H9 (cell line): ENCODE results near the gene MED25. TPM values are rescaled to one million over a fixed set of nuclear protein-coding genes. Genes with fewer than 3 reads are reported as not detected.

Experiments used
- DNase-seq: peaks from one replicate; pipeline ENCODE4 v3.0.0-alpha.2; 2017
- H2AFZ ChIP-seq: one replicate; pipeline ENCODE4 v1.6.1; 2013; ENCODE audit warnings: mild to moderate bottlenecking, low read length, control low read depth, moderate library complexity
- H2AK5ac ChIP-seq: 2 replicates; pipeline ENCODE4 v1.6.1; 2013; ENCODE audit warnings: low read length, control low read depth, mixed read lengths; ENCODE audit not compliant: insufficient read length
- H2BK120ac ChIP-seq: one replicate; pipeline ENCODE4 v1.6.1; 2013; ENCODE audit warnings: low read depth, mild to moderate bottlenecking, low read length, control low read depth, inconsistent platforms; ENCODE audit not compliant: poor library complexity, severe bottlenecking
- H2BK12ac ChIP-seq: 2 replicates; pipeline ENCODE4 v1.6.1; 2013; ENCODE audit warnings: low read length, control low read depth, mixed read lengths, low read depth; ENCODE audit not compliant: insufficient read length
- H2BK15ac ChIP-seq: 2 replicates; pipeline ENCODE4 v1.6.1; 2013; ENCODE audit warnings: low read depth, low read length, control low read depth
- H2BK20ac ChIP-seq: one replicate; pipeline ENCODE4 v1.6.1; 2013; ENCODE audit warnings: low read depth, mild to moderate bottlenecking, low read length, control low read depth, inconsistent platforms; ENCODE audit not compliant: poor library complexity, severe bottlenecking
- H2BK5ac ChIP-seq: 2 replicates; pipeline ENCODE4 v1.6.1; 2013; ENCODE audit warnings: low read length, control low read depth, mixed read lengths; ENCODE audit not compliant: insufficient read length
- H3K14ac ChIP-seq: 2 replicates; pipeline ENCODE4 v1.6.1; 2013; ENCODE audit warnings: low read length, control low read depth; ENCODE audit not compliant: insufficient read depth
- H3K18ac ChIP-seq: 2 replicates; pipeline ENCODE4 v1.6.1; 2013; ENCODE audit warnings: low read depth, mild to moderate bottlenecking, mixed read lengths, low read length, control low read depth; ENCODE audit not compliant: insufficient read length
- H3K23ac ChIP-seq: 2 replicates; pipeline ENCODE4 v1.6.1; 2013; ENCODE audit warnings: low read length, control low read depth, mixed read lengths, low read depth; ENCODE audit not compliant: insufficient read length
- H3K23me2 ChIP-seq: 2 replicates; pipeline ENCODE4 v1.6.1; 2013; ENCODE audit warnings: low read depth, mild to moderate bottlenecking, mixed read lengths, low read length, control low read depth; ENCODE audit not compliant: insufficient read length, poor library complexity, severe bottlenecking
- H3K27ac ChIP-seq: 2 replicates; pipeline ENCODE4 v1.5.1; 2013; ENCODE audit warnings: low read length, control low read depth, mixed read lengths, low read depth; ENCODE audit not compliant: insufficient read length
- H3K27me3 ChIP-seq: 2 replicates; pipeline ENCODE4 v1.6.1; 2013; ENCODE audit warnings: low read length, control low read depth, inconsistent platforms; ENCODE audit not compliant: insufficient read depth
- H3K4ac ChIP-seq: 2 replicates; pipeline ENCODE4 v1.6.1; 2013; ENCODE audit warnings: low read depth, mild to moderate bottlenecking, control low read depth, inconsistent platforms, low read length, moderate library complexity
- H3K4me1 ChIP-seq: 2 replicates; pipeline ENCODE4 v1.6.1; 2013; ENCODE audit warnings: low read length, control low read depth, inconsistent platforms; ENCODE audit not compliant: insufficient read depth
- H3K4me2 ChIP-seq: 2 replicates; pipeline ENCODE4 v1.6.1; 2013; ENCODE audit warnings: low read length, control low read depth, mixed read lengths; ENCODE audit not compliant: insufficient read length, insufficient read depth
- H3K56ac ChIP-seq: 2 replicates; pipeline ENCODE4 v1.6.1; 2013; ENCODE audit warnings: low read depth, mild to moderate bottlenecking, mixed read lengths, low read length, control low read depth; ENCODE audit not compliant: insufficient read length
- H3K79me1 ChIP-seq: 2 replicates; pipeline ENCODE4 v1.6.1; 2013; ENCODE audit warnings: low read depth, mild to moderate bottlenecking, moderate library complexity, low read length, control low read depth, inconsistent platforms; ENCODE audit not compliant: insufficient read depth, poor library complexity, severe bottlenecking
- H3K79me2 ChIP-seq: 2 replicates; pipeline ENCODE4 v1.6.1; 2013; ENCODE audit warnings: low read length, control low read depth, inconsistent platforms; ENCODE audit not compliant: insufficient read depth
- H3K9ac ChIP-seq: 2 replicates; pipeline ENCODE4 v1.6.1; 2013; ENCODE audit warnings: low read length, control low read depth, mixed read lengths; ENCODE audit not compliant: insufficient read length; ENCODE audit errors: extremely low read depth
- H3K9me3 ChIP-seq: one replicate; pipeline ENCODE4 v1.6.1; 2013; ENCODE audit warnings: low read depth, low read length, inconsistent platforms; ENCODE audit not compliant: control insufficient read depth
- H3T11ph ChIP-seq: one replicate; pipeline ENCODE4 v1.6.1; 2013; ENCODE audit warnings: mild to moderate bottlenecking, low read length, control low read depth, inconsistent platforms
- H4K20me1 ChIP-seq: one replicate; pipeline ENCODE4 v1.6.1; 2013; ENCODE audit not compliant: control insufficient read depth, insufficient read length, insufficient read depth
- H4K5ac ChIP-seq: 2 replicates; pipeline ENCODE4 v1.6.1; 2013; ENCODE audit warnings: low read depth, mild to moderate bottlenecking, mixed read lengths, low read length, control low read depth; ENCODE audit not compliant: insufficient read length
- H4K8ac ChIP-seq: replicated peaks from 2 replicates; pipeline ENCODE4 v1.6.1; 2013; ENCODE audit warnings: low read length, control low read depth, mixed read lengths, low read depth; ENCODE audit not compliant: insufficient read length
- H4K91ac ChIP-seq: 2 replicates; pipeline ENCODE4 v1.6.1; 2013; ENCODE audit warnings: low read depth, mild to moderate bottlenecking, moderate library complexity, mixed read lengths, low read length, control low read depth; ENCODE audit not compliant: insufficient read length
- H3K27ac Mint-ChIP-seq, 3 experiments: 2 replicates in 2 of 3; 3 replicates in 1 of 3; pipeline ENCODE4 v1.8.0; 2020 to 2021; ENCODE audit warnings: mixed read lengths in 3 of 3, mild to moderate bottlenecking in 1 of 3, moderate library complexity in 1 of 3
- H3K27me3 Mint-ChIP-seq: 2 replicates; pipeline ENCODE4 v1.8.0; 2021; ENCODE audit warnings: low read depth, mild to moderate bottlenecking, moderate library complexity, mixed read lengths
- H3K36me3 Mint-ChIP-seq, 3 experiments: 2 replicates in 2 of 3; 3 replicates in 1 of 3; pipeline ENCODE4 v1.8.0; 2020 to 2021; ENCODE audit warnings: low read depth in 3 of 3, mixed read lengths in 3 of 3; ENCODE audit not compliant: insufficient read depth in 1 of 3
- H3K4me1 Mint-ChIP-seq, 2 experiments: 2 replicates each; pipeline ENCODE4 v1.8.0; 2020; ENCODE audit warnings: mixed read lengths in 2 of 2
- H3K4me3 Mint-ChIP-seq, 2 experiments: 2 replicates in 1 of 2; 3 replicates in 1 of 2; pipeline ENCODE4 v1.8.0; 2020 to 2021; ENCODE audit warnings: mild to moderate bottlenecking in 2 of 2, mixed read lengths in 2 of 2, moderate library complexity in 1 of 2
- H3K9me3 Mint-ChIP-seq, 2 experiments: 2 replicates in 1 of 2; 3 replicates in 1 of 2; pipeline ENCODE4 v1.8.0; 2020; ENCODE audit warnings: mild to moderate bottlenecking in 2 of 2, mixed read lengths in 2 of 2, moderate library complexity in 1 of 2
- CTCF ChIP-seq: fragments of 200-600 bp; sonication (generic); conservative IDR thresholded peaks from 3 replicates; pipeline ENCODE4 v1.8.0; 2021; ENCODE audit warnings: antibody characterized with exemption, mild to moderate bottlenecking
- WGBS: extraction: QIAGEN DNeasy Blood & Tissue Kit; methylation state at CpG from one replicate; pipeline ENCODE4 v1.1.7; 2013; ENCODE audit warnings: missing lambda C conversion rate, low lambda C conversion rate, mixed read lengths; ENCODE audit not compliant: insufficient read length; ENCODE audit errors: extremely low coverage; 5-methylcytosine and 5-hydroxymethylcytosine counted together
- total RNA-seq: library from RNA; stranded (reverse); gene quantifications from 2 replicates; pipeline ENCODE4 v1.2.1, GENCODE V29; 2021

The MED25 gene
- total RNA-seq, 1 experiment from 2014 or later = 77.5 TPM

- H4K5ac ChIP-seq = no peak overlapping the region
- H3K18ac ChIP-seq = no peak overlapping the region
- no peak overlapping the region for H3K14ac ChIP-seq
- no peak overlapping the region for H3K4ac ChIP-seq
- H2AK5ac ChIP-seq = no peak overlapping the region
- H3K4me1 Mint-ChIP-seq = peaks cover 5 to 13% of the 10 kb centered on the region in 2 experiments; a peak in 3 of 4 replicates
- H3K4me1 ChIP-seq = no peaks in the 10 kb centered on the region
- no peak overlapping the region for H3K56ac ChIP-seq
- H4K20me1 ChIP-seq = no peaks in the 10 kb centered on the region
- no peak overlapping the region for H2BK5ac ChIP-seq
- no peak overlapping the region for H3K9ac ChIP-seq
- no peak overlapping the region for H4K91ac ChIP-seq
- no peak overlapping the region for H3K27ac ChIP-seq
- H2BK120ac ChIP-seq = no peak overlapping the region
- no peaks in the 10 kb centered on the region for H3K9me3 ChIP-seq
- no peaks in the 10 kb centered on the region for H3K9me3 Mint-ChIP-seq
- H3T11ph ChIP-seq = no peak overlapping the region
- H3K36me3 Mint-ChIP-seq = peaks cover 18 to 33% (median 32%) of the 10 kb centered on the region in 3 experiments
- no peaks in the 10 kb centered on the region for H3K27me3 Mint-ChIP-seq
- H2AFZ ChIP-seq = no peak overlapping the region
- H3K4me2 ChIP-seq = no peak overlapping the region
- H3K23me2 ChIP-seq = no peaks in the 10 kb centered on the region
- no peak overlapping the region for H2BK12ac ChIP-seq
- H3K27ac Mint-ChIP-seq = peak overlapping the region; percentile 63 to 92 (median 78); a peak in 5 of 7 replicates
- H3K27me3 ChIP-seq = no peaks in the 10 kb centered on the region
- H3K79me2 ChIP-seq = peaks cover 4% of the 10 kb centered on the region; the same call in 1 of the 2 replicates
- no peak for TF ChIP-seq CTCF
- WGBS = no CpG with 5 or more reads among the region's 8 CpGs
- no peak for DNase-seq
- no peak overlapping the region for H2BK20ac ChIP-seq
- no peak overlapping the region for H2BK15ac ChIP-seq
- H4K8ac ChIP-seq = no peak overlapping the region
- no peak overlapping the region for H3K23ac ChIP-seq
- H3K4me3 Mint-ChIP-seq = no peak overlapping the region
- peaks cover 5% of the 10 kb centered on the region for H3K79me1 ChIP-seq
Measured at GRCh38 chr19:49780861-49781260, 37.2 kb upstream of the MED25 start.
